HG03135 (cell line): Measurements from ENCODE around the gene NMNAT2.

ENCODE experiments used
- ATAC-seq: cut with Tn5 transposase; IDR thresholded peaks from one replicate; pipeline ENCODE4 v1.9.1; 2021; ENCODE audit warnings: mild to moderate bottlenecking, moderate library complexity; ENCODE audit not compliant: unreplicated experiment

NMNAT2 gene

GRCh38 chr1:183368213-183369108 is 49.7 kb downstream of the NMNAT2 start:
- ATAC-seq: no peak

- no peak for ATAC-seq
These were observed 52.1 kb downstream of the NMNAT2 start for GRCh38 chr1:183366116-183366515.

- ATAC-seq: no peak
These were observed 52.5 kb downstream of the NMNAT2 start for GRCh38 chr1:183365676-183366075.

- ATAC-seq: no peak
These were observed 53.1 kb downstream of the NMNAT2 start for GRCh38 chr1:183365093-183365492.

- no peak for ATAC-seq
These were observed 54.2 kb downstream of the NMNAT2 start for GRCh38 chr1:183363972-183364371.

GRCh38 chr1:183361081-183361480 is 57.1 kb downstream of the NMNAT2 start:
- no peak for ATAC-seq

- no peak for ATAC-seq
These were observed 57.7 kb downstream of the NMNAT2 start for GRCh38 chr1:183360473-183360872.

- no peak for ATAC-seq
These were observed 61.5 kb downstream of the NMNAT2 start for GRCh38 chr1:183356534-183357182.

GRCh38 chr1:183355797-183356196 is 62.4 kb downstream of the NMNAT2 start:
- ATAC-seq: no peak

GRCh38 chr1:183355181-183355580 is 63.0 kb downstream of the NMNAT2 start:
- no peak for ATAC-seq

GRCh38 chr1:183353597-183353996 is 64.6 kb downstream of the NMNAT2 start:
- ATAC-seq: no peak

- no peak for ATAC-seq
These were observed 68.9 kb downstream of the NMNAT2 start for GRCh38 chr1:183349201-183349711.

GRCh38 chr1:183346276-183346732 is 71.9 kb downstream of the NMNAT2 start:
- ATAC-seq: no peak

GRCh38 chr1:183339556-183340167 is 78.5 kb downstream of the NMNAT2 start:
- no peak for ATAC-seq

GRCh38 chr1:183331091-183331742 is 87.0 kb downstream of the NMNAT2 start:
- no peak for ATAC-seq

- ATAC-seq: no peak
These were observed 87.8 kb downstream of the NMNAT2 start for GRCh38 chr1:183330335-183330734.

- ATAC-seq: no peak
These were observed 89.8 kb downstream of the NMNAT2 start for GRCh38 chr1:183328371-183328770.

GRCh38 chr1:183327434-183328290 is 90.5 kb downstream of the NMNAT2 start:
- ATAC-seq: no peak

GRCh38 chr1:183323849-183324683 is 94.1 kb downstream of the NMNAT2 start:
- ATAC-seq: no peak
